Body of pancreas (tissue), 4 donors: Measurements from ENCODE around the gene CD22.

Source experiments
- CTCF ChIP-seq, 7 experiments: fragments of 450-650 bp in 4 of 7; fragments of 200-600 bp in 3 of 7; sonication (generic) in 3 of 7; IDR thresholded peaks; one replicate each; pipeline ENCODE4 v1.5.1; 2016 to 2019; ENCODE audit warnings: antibody characterized with exemption in 7 of 7
- POLR2A ChIP-seq, 3 donors: fragments of 450-650 bp; IDR thresholded peaks; one replicate each; pipeline ENCODE4 v1.6.1; 2016; ENCODE audit warnings: antibody characterized with exemption in 3 of 3, mild to moderate bottlenecking in 2 of 3

- TF ChIP-seq CTCF (IDR thresholded peaks at IDR 0.05), result no peak
- TF ChIP-seq POLR2A (IDR thresholded peaks at IDR 0.05), result peak in 1 of 3 donors; percentile 12
Observed at GRCh38 chr19:35284153-35285094, 44.6 kb upstream of the CD22 start.
